HepG2 (cell line): ENCODE data around the gene ZFP82. TPM values are rescaled to one million over a fixed set of nuclear protein-coding genes. Genes with fewer than 3 reads are reported as not detected.

ENCODE experiments used
- EED ChIP-seq: sonication (generic); formaldehyde crosslinking; IDR thresholded peaks from 2 replicates; pipeline ENCODE4 v1.5.0; 2020; ENCODE audit warnings: mild to moderate bottlenecking, missing genetic modification reagents
- MBD4 ChIP-seq: IDR thresholded peaks from 2 replicates; pipeline ENCODE4 v1.6.1; 2012; ENCODE audit warnings: low read length, inconsistent platforms, borderline replicate concordance
- MEIS1 ChIP-seq: sonication (generic); formaldehyde crosslinking; IDR thresholded peaks from 2 replicates; pipeline ENCODE4 v1.9.0; 2021; ENCODE audit warnings: mild to moderate bottlenecking, missing genetic modification reagents, moderate library complexity, borderline replicate concordance
- MEIS2 ChIP-seq: sonication (generic); formaldehyde crosslinking; IDR thresholded peaks from 2 replicates; pipeline ENCODE4 v1.9.0; 2021; ENCODE audit warnings: mild to moderate bottlenecking, missing genetic modification reagents
- MTA1 ChIP-seq: sonication (generic); formaldehyde crosslinking; IDR thresholded peaks from 2 replicates; pipeline ENCODE4 v1.4.0; 2020; ENCODE audit warnings: missing genetic modification reagents, mild to moderate bottlenecking, borderline replicate concordance
- PHF8 ChIP-seq: sonication (generic); formaldehyde crosslinking; IDR thresholded peaks from 2 replicates; pipeline ENCODE4 v1.5.0; 2020; ENCODE audit warnings: missing genetic modification reagents
- POLR2AphosphoS2 ChIP-seq: IDR thresholded peaks from 2 replicates; pipeline ENCODE4 v1.6.1; 2011; ENCODE audit warnings: low read depth, low read length, improper control_type of control experiment
- REXO4 ChIP-seq: sonication (generic); formaldehyde crosslinking; IDR thresholded peaks from 2 replicates; pipeline ENCODE4 v1.8.0; 2022; ENCODE audit warnings: missing genetic modification reagents, mild to moderate bottlenecking, borderline replicate concordance
- SCMH1 ChIP-seq: sonication (generic); formaldehyde crosslinking; IDR thresholded peaks from 2 replicates; pipeline ENCODE4 v1.9.0; 2021; ENCODE audit warnings: missing genetic modification reagents, mild to moderate bottlenecking, borderline replicate concordance
- SETDB1 ChIP-seq: sonication (generic); formaldehyde crosslinking; IDR thresholded peaks from 2 replicates; pipeline ENCODE4 v1.5.1; 2020; ENCODE audit warnings: missing genetic modification reagents, mild to moderate bottlenecking, borderline replicate concordance
- TFE3 ChIP-seq: IDR thresholded peaks from 2 replicates; pipeline ENCODE4 v1.6.1; 2016
- ZNF282 ChIP-seq: fragments of 450-650 bp; IDR thresholded peaks from 2 replicates; pipeline ENCODE4 v1.6.1; 2018; ENCODE audit not compliant: partially characterized antibody
- ZNF414 ChIP-seq: sonication (generic); formaldehyde crosslinking; IDR thresholded peaks from 2 replicates; pipeline ENCODE4 v1.5.0; 2020; ENCODE audit warnings: missing genetic modification reagents
- polyA plus RNA-seq, 8 experiments: library from polyadenylated mRNA; depleted of rRNA in 3 of 8; stranded (reverse) in 7 of 8; unstranded in 1 of 8; fragments of >200 nt; fragmentation: Illumina TruSeq in 4 of 8; extraction: Trizol in 4 of 8; gene quantifications; 2 replicates each; pipeline versions ENCODE4 v1.2.1 to v1.2.3, GENCODE V29; 2011 to 2016; ENCODE audit warnings: low read depth in 4 of 8, missing spikeins in 1 of 8, mixed read lengths in 1 of 8; ENCODE audit not compliant: insufficient read depth in 1 of 8
- total RNA-seq, 5 experiments: library from RNA; depleted of rRNA; stranded (reverse); fragments of >200 nt; fragmentation: Illumina TruSeq; extraction: Trizol; gene quantifications; 2 replicates each; pipeline ENCODE4 v1.2.3, GENCODE V29; 2016; ENCODE audit warnings: low read depth in 1 of 5
- TF ChIP-seq, protein P1 (sequence below): sonication (generic); formaldehyde crosslinking; conservative IDR thresholded peaks from 2 replicates; pipeline ENCODE4 v1.8.0; 2022; ENCODE audit warnings: low read depth, missing genetic modification reagents
- TF ChIP-seq, protein P2 (sequence below), 2 experiments: fragments of 450-650 bp in 1 of 2; sonication (generic) in 1 of 2; formaldehyde crosslinking in 1 of 2; IDR thresholded peaks; 2 replicates each; pipeline versions ENCODE4 v1.6.1 to v1.8.0; 2016 to 2022; ENCODE audit warnings: antibody characterized with exemption in 1 of 2, mild to moderate bottlenecking in 1 of 2, missing genetic modification reagents in 1 of 2

ZFP82 gene
- total and polyA plus RNA-seq, 2 of the 13 experiments (the other 11 are each of a cell fraction or from before 2014, with no cell fraction given), result 1.7 to 4.3 TPM

DNA sequence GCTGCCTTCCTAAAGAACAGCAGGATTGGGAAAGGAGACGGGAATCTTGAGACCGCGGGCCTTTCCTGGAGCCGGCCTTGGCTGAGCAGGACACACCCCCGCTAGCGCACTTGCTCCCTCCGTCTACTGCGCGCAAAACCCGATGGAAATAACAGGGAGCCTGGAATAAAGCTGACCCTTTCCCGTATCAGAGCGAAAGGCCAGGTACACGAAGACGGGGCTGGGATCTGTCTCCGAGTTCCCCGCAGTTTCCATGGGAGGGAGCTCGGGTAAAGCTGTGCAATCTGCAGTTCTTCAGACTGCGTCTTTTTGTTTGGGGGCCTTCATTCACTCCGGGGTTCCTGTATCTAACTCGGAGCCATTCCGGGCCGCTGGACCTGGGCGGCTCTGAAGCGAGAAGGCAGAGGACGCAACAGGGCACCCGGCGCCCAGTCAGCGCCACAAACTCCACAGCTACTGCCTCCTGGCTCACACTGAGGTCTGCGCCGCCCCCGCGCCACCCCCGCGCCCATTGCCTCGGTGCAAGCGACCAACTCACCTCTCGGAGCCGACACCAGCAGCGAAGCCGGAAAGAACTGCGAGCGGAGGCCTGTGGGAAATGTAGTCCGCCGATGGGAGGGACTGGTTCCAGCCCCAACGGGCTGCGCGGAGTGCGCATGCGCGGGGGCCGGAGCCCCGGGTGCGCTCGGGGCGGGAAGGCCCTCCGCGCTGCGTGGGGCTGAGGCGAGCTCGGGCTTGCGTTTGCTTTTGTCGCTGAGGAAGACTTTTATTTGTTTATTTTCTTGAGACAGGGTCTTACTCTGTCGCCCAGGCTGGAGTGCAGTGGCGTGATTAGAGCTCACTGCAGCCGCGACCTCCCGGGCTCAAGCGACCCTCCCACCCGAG is 39.6 kb downstream of the ZFP82 start, which contains the start of gene ZFP14 (continued):
- no peak for TF ChIP-seq POLR2AphosphoS2
- TF ChIP-seq MTA1 (CRISPR knock-in tag), result 0 out of 2 replicates have a peak, but pooled peaks have one; percentile 19
- TF ChIP-seq TFE3, result no peak
- TF ChIP-seq SCMH1 (CRISPR knock-in tag), result no peak
- TF ChIP-seq, protein P1, sequence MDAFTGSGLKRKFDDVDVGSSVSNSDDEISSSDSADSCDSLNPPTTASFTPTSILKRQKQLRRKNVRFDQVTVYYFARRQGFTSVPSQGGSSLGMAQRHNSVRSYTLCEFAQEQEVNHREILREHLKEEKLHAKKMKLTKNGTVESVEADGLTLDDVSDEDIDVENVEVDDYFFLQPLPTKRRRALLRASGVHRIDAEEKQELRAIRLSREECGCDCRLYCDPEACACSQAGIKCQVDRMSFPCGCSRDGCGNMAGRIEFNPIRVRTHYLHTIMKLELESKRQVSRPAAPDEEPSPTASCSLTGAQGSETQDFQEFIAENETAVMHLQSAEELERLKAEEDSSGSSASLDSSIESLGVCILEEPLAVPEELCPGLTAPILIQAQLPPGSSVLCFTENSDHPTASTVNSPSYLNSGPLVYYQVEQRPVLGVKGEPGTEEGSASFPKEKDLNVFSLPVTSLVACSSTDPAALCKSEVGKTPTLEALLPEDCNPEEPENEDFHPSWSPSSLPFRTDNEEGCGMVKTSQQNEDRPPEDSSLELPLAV (CRISPR knock-in tag), result no peak
- no peak for TF ChIP-seq EED
- TF ChIP-seq SETDB1 (CRISPR knock-in tag), result no peak
- TF ChIP-seq REXO4 (CRISPR knock-in tag), result no peak
- TF ChIP-seq ZNF414 (CRISPR knock-in tag), result no peak
- peak; percentile 90 for TF ChIP-seq PHF8 (CRISPR knock-in tag)
- TF ChIP-seq MEIS2, result peak; percentile 42; the same call in 1 of the 2 replicates
- TF ChIP-seq ZNF282, result no peak
- no peak for TF ChIP-seq MEIS1
- TF ChIP-seq, protein P2, sequence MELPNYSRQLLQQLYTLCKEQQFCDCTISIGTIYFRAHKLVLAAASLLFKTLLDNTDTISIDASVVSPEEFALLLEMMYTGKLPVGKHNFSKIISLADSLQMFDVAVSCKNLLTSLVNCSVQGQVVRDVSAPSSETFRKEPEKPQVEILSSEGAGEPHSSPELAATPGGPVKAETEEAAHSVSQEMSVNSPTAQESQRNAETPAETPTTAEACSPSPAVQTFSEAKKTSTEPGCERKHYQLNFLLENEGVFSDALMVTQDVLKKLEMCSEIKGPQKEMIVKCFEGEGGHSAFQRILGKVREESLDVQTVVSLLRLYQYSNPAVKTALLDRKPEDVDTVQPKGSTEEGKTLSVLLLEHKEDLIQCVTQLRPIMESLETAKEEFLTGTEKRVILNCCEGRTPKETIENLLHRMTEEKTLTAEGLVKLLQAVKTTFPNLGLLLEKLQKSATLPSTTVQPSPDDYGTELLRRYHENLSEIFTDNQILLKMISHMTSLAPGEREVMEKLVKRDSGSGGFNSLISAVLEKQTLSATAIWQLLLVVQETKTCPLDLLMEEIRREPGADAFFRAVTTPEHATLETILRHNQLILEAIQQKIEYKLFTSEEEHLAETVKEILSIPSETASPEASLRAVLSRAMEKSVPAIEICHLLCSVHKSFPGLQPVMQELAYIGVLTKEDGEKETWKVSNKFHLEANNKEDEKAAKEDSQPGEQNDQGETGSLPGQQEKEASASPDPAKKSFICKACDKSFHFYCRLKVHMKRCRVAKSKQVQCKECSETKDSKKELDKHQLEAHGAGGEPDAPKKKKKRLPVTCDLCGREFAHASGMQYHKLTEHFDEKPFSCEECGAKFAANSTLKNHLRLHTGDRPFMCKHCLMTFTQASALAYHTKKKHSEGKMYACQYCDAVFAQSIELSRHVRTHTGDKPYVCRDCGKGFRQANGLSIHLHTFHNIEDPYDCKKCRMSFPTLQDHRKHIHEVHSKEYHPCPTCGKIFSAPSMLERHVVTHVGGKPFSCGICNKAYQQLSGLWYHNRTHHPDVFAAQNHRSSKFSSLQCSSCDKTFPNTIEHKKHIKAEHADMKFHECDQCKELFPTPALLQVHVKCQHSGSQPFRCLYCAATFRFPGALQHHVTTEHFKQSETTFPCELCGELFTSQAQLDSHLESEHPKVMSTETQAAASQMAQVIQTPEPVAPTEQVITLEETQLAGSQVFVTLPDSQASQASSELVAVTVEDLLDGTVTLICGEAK (IDR thresholded peaks at IDR 0.05), result no peak
- TF ChIP-seq, protein P2 (CRISPR knock-in tag; IDR thresholded peaks at IDR 0.05), result no peak; the same call in 1 of the 2 replicates
- no peak for TF ChIP-seq MBD4
